DMS153 (cell line): Measurements from ENCODE around the gene KDELR1.

Source experiments
- DNase-seq: peaks from one replicate; lab custom pipeline; 2025; lab: John Stamatoyannopoulos, UW

The KDELR1 gene

GRCh38 chr19:48371367-48371766 is 20.0 kb downstream of the KDELR1 start:
- DNase-seq = no peak

DNA sequence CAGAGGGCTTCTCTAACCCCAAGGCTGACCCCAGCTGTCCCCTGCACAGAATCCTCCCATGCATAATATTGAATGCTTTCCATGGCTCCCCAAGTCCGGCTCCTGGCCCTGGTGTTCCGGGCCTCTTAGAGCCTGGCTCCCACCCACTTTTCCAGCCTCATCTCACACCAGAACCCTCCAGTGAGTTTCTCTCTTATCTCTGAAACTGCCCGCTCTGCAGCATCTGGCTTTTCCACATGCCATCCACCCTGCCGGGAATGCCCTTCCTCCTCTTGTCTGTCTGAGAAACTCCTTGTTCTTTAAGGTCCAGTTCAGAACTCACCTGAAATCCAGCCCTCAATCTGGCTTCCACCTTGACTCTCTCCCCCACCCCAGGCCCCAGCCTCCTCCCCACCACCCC is 20.4 kb downstream of the KDELR1 start:
- no peak for DNase-seq

DNA sequence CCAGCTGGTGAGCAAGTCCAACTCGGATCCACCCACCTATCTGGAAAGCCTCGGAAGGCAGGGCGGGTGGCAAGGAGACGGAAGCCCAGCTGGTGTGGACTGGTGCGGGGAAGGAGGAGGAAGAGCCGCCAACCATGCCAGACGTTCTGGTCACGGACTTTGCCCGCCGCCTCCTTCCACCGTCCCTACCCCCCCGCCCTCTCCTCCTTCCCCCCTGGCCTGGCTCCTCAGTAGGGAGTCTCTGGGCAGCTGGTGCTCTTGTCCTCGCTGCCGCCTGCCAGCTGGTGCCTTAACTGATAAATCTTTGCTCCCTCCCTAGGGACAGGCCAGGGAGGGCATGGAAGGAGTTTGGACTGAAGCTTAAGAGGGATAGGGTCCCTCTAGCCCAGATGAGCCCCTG is 22.4 kb downstream of the KDELR1 start:
- no peak for DNase-seq

DNA sequence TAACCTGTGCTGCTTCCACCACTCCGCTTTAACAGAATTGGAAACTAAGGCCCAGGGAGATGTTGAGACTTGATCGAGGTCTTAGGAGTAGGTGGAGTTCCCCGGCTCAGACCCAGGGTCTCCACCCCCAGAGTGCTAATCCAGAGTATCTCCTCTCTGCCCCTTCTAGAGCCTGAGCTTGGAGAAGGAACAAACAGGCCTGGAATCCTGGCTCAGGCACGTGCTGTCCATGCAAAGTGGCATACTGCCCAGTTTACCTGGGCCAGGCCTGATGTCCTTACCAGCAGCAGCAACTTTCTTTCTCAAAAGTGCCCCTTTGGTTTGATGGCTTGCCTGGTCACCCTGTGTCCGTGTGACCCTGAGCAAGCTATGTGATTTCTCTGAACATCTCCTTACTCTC is 23.5 kb downstream of the KDELR1 start:
- no peak for DNase-seq

DNA sequence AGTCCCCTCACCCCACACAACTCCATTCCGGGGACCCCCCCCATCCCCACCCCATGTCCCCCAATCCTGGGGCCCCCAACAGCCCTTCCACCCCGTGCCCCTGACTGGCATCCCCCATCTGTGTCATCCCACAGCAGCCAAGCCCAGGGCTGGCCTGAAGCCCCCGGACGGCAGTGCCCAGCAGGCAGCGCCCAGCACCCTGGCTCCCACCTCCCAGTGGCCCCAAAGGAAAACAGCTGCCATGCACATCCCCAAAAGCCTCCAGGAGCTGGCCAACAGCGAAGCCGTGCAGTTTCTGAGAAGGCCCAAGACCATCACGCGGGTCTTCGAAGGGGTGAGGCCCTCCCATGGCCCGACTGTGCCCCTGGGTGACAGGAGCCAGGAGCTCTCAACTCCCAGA is 25.7 kb downstream of the KDELR1 start:
- DNase-seq = no peak

- no peak for DNase-seq
Observed at GRCh38 chr19:48364598-48365348, 26.6 kb downstream of the KDELR1 start.

GRCh38 chr19:48363810-48364597 is 27.3 kb downstream of the KDELR1 start, which contains the start of the genes SYNGR4 and TMEM143:
Gene SYNGR4 (plus strand): TSS chr19:48364367. CDS start chr19:48365843, 1,476 bp downstream.
Gene TMEM143 (minus strand): TSS chr19:48363940. CDS start chr19:48363920, 20 bp downstream.
- peak; percentile 100 for DNase-seq

DNA sequence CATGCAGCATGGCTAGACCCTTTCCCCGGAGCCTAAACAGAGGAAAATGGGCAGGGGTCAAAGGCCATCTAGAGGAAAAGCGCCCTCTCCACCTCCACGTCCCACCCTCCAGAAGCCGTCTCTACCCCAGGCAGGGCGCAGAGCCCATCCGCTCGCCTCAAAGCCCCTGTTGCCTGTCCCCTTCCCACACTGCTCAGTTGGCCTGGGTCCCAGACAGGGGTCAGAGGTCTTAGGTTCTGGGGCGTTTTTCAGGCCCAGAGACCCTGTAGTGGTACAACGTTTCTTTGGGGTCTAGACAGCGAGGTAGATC is 27.9 kb downstream of the KDELR1 start:
- DNase-seq = no peak

GRCh38 chr19:48362716-48363499 is 28.4 kb downstream of the KDELR1 start:
- peak; percentile 96 for DNase-seq

- DNase-seq = no peak
Observed at GRCh38 chr19:48361912-48362311, 29.4 kb downstream of the KDELR1 start.

GRCh38 chr19:48359123-48359522 is 32.2 kb downstream of the KDELR1 start:
- DNase-seq = no peak

- no peak for DNase-seq
Observed at GRCh38 chr19:48355365-48355954, 35.9 kb downstream of the KDELR1 start.

DNA sequence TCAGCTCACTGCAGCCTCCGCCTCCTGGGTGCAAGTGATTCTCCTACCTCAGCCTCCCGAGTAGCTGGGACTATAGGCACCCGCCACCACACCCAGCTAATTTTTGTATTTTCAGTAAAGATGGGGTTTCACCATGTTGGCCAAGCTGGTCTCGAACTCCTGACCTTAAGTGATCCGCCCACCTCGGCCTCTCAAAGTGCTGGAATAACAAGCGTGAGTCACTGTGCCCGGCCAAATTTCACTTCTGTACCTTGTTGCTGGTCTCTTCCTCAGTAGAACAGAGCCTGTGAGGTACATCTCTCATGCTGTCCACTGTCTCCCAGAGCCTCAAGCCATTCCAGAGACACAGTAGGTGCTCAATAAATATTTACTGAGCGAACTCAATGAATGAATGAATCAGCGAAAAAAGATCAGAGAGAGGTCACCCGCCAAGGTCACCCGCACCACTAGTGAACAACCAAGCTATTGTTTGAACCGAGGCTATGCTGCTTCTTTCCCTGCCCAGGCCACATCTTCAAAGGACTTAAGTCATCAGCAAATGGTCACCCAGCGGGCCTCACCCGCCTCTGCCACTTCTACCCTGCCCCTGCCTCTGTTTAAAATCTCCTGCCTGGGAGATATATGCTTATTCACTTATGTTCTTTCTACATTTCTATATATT is 36.9 kb downstream of the KDELR1 start:
- DNase-seq = no peak

GRCh38 chr19:48353677-48354076 is 37.7 kb downstream of the KDELR1 start:
- no peak for DNase-seq

DNA sequence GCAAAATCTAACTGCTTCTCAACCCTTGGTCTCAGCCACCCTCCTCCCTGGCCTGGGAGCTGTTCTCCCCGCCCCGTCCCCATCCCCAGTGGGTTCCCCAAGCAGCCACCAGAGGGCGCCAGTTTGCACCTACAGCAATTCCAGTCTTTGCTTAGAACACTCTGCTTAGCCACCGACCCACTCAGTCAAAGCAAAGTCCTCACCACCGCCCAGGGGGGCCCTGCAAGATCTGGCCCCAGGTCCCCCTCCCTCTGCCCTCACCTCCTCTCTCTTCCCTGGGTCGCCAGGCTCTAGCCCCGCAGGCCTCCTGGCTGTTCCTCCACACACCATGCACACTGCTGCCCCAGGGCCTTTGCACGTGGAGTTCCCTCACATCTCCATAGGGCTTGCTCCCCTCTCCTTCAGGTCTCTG is 40.0 kb downstream of the KDELR1 start:
- no peak for DNase-seq

DNA sequence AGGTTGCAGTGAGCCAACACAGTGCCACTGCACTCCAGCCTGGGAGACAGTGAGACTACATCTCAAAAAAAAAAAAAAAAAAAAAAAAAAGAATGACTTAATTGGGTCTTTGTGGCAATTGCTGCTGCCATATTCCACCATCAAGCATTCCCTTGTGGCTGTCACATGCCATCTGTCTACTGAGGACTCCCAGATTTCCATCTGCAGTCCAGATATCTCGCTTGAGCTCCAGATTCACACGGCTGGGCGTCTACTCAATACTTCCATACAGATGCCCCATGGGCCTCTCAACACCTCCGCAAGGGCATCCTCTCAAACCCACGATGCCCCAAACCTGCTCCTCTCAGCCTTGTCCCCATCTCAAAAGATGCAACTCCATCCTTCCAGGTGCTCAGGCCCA is 40.5 kb downstream of the KDELR1 start:
- DNase-seq = no peak

GRCh38 chr19:48348737-48349136 is 42.6 kb downstream of the KDELR1 start:
- DNase-seq = no peak

- no peak for DNase-seq
Observed at GRCh38 chr19:48348045-48348444, 43.3 kb downstream of the KDELR1 start.

- no peak for DNase-seq
Observed at GRCh38 chr19:48346191-48346590, 45.2 kb downstream of the KDELR1 start.

GRCh38 chr19:48344892-48345291 is 46.5 kb downstream of the KDELR1 start:
- DNase-seq = no peak

DNA sequence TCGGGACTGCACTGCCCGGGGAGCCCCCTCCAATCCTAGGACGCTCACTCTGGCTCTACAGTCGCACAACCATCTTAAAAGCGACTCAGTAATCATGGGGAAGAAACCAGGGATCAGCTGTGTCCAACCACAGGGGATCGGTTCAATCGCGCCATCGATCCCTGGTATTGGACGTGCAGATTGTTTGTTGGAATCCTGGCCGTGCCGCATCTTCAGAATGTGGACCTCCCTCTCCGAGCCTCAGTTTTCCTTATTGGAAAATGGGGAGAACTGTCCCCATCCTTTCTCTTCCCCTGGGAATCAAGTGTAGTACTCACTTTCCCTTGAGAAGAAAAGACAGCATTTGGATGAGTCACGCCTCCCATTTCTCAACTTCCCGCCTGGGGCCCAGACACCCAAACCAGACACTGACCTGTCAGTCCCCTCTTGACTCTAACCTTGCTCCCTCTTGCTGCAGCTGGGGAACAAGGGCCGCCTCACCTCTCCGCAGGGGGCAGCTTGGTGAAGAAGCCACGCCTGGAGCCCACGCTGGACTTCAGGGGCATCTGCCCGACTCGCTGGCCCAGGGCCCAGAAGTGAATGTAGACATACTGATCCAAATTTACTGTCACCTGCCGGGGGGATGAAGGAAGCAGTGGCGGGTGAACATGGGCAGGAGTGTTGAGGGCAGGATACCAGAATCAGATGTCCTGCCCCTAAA is 48.4 kb downstream of the KDELR1 start:
- no peak for DNase-seq
